ENCODE results near the gene RNF224. TPM values are rescaled to one million over a fixed set of nuclear protein-coding genes. Genes with fewer than 3 reads are reported as not detected.
A peak's percentile ranks its signal among the peaks of the same experiment; 100 is the strongest.

Gene RNF224
- total RNA-seq: not detected
- long read RNA-seq: 0 reads

DNA sequence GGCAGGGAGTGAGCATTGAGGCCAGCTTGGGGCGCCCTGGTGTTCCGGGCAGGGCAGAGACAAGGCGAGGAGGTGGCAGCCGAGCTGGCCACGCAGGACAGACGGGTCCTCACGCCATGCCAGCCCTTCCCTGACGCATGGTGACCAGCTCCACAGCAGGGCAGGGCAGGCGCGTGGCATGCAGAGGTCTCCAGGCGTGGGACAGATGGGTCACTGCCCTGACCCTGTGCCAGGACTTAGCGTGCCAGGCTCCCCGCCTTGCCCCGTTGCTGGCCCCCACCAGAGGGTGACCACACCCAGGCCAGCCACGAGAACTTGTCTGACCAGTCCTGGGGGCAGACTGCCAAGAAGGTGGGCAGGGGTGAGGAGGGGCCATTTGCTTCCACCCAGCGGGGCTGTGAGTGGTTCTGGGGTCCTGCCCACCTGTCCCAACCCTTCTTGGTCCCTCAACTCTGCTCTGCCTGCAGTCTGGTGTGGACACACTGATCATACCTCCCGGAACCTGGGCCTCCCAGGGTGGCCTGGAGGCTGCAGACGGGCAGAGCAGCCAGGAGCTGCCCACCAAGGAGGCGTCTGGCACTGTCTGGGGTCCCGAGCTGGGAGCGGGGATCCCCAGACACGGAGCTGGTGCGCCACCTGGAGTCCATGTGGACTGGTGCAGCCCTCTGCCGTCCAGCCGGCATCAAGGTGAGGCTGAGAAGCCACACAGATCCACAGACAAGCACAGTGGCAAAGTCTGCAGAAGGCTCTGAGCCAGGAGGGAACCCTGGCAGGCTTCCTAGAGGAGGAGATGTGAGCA is at the start of gene RNF224:
Gene RNF224, plus strand, starts transcription at position 449 of the 799 bp plus-strand sequence. CDS start 834 bp downstream, outside the sequence.
- DNase-seq: peak; percentile 70 to 87
- ATAC-seq: peak; percentile 53
- intact Hi-C loops (cut with DNase I, micrococcal nuclease): loop anchor here (5.0 to 10.0 kb wide), 2 partner anchors 52 to 105 kb away; partner anchors contain the start of genes LRRC26 (in 1 of the 2) and TMEM210 (in 1 of the 2)

DNA sequence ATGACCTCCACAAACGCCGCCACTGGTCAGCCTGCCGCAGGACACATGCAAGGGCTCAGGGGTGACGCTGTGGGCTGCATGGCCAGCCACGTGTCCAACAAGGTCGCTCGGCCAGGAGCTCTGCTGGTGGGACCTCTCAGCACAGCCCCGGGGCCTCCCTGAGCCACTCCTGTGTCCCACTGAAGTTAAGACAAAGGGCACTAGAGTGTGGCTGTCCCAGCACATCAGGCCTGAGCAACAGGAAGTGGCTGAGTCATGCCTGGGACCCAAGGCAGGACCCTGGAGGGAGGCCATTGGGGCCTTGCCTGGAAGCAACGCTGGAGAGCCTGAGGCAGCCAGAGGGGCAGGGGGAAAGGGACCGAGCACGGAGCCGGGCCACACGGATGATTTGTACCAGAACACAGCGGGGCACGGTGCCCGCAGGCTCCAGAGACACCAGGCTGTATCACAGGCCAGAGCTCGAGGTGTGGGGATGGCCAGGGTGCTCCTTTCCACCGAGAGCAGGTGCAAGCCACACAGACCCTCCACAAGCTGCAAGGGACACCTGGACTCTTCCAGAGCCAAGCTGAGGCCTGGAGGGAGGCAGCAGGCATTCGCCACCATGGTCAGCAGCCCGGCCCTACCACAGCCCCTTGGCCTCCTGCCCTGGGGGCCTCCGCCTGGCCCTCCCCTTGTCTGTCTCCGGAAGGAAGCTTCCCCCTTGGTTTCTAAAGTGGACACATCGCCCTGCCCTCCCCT is 48.9 kb upstream of the RNF224 start:
- intact Hi-C loops (cut with DNase I, micrococcal nuclease): loop anchor here in 1 of 2 donors (10.0 kb wide), 1 partner anchor 46 kb away; the partner anchor contains the start of genes CYSRT1, RNF208 and RNF224
- ATAC-seq: no peak
- no peak for DNase-seq

GRCh38 chr9:137178939-137179630 is 48.2 kb upstream of the RNF224 start:
- DNase-seq (no peak), ATAC-seq (no peak)
- intact Hi-C loops (cut with DNase I, micrococcal nuclease): loop anchor here in 1 of 2 donors (10.0 kb wide), 1 partner anchor 46 kb away; the partner anchor contains the start of genes CYSRT1, RNF208 and RNF224

GRCh38 chr9:137179761-137180160 is 47.5 kb upstream of the RNF224 start:
- intact Hi-C loops (cut with DNase I, micrococcal nuclease): loop anchor here in 1 of 2 donors (10.0 kb wide), 1 partner anchor 45 kb away; the partner anchor contains the start of genes CYSRT1, RNF208 and RNF224
- ATAC-seq: no peak
- no peak for DNase-seq

DNA sequence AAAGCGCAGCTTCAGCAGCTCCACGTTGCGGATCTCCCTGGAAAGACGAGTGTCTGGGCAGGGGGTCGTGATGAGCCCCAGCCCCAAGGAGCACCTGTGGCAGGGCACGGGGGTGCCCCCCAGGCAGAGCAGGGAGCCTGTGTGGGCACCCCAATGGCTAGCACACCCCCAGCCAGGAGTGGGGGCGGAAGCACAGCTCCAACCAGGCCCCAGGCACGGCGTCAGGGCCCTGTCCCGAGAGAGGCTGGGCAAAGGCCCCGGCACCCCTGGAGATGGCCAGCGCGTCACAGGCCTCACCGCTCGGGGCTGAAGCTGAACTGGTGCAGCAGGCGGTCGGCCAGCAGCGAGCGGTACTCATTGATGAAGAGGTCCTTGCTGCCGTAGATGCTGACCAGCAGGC is 46.8 kb upstream of the RNF224 start:
- intact Hi-C loops (cut with DNase I, micrococcal nuclease): no loop called here
- DNase-seq: no peak
- ATAC-seq: no peak

DNA sequence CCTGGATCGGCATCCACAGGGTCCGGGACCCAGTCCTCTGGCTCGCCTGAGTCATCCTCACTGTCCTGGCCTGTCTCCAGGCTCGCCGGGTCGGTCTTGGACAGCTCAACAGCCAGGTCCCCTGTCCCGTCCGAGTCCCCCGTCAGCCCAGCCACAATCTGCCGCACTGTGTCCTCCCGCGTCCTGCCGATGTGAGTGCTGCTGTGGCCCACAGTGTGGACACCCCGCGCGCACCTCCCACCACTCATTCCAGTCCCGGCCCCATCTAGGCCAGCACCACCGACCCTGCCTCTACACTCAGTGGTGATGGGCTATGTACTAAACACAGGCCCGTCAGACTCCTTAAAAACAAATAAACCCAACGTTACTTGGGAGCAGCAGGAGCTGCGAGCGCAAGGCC is 45.6 kb upstream of the RNF224 start:
- no peak for DNase-seq
- no peak for ATAC-seq
- intact Hi-C loops (cut with DNase I, micrococcal nuclease): no loop called here

DNA sequence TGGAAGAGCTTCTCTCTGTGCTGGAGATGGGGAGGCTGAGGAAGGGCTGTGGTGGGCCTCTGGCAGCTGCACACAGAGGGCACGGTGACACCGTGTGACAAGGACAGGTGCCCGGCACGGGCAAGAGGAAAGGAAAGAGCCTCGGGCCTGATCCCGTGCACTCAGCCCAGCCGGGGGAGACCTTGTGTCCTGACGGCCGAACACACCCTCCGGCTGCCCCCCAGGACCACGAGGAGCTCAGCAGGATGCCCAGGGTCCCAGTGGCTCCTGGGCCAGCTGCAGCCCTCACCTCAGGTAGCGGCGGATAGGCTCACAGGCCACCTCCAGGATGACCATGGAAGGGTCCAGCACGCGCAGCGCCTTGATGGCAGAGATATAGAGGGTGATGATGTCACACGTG is 44.5 kb upstream of the RNF224 start:
- intact Hi-C loops (cut with DNase I, micrococcal nuclease): no loop called here

GRCh38 chr9:137183980-137184595 is 43.2 kb upstream of the RNF224 start:
- intact Hi-C loops (cut with DNase I, micrococcal nuclease): no loop called here
- ATAC-seq: no peak
- no peak for DNase-seq

More for the DNA sequence above, 44.5 kb upstream of the RNF224 start:
- no peak for DNase-seq
- ATAC-seq: no peak

DNA sequence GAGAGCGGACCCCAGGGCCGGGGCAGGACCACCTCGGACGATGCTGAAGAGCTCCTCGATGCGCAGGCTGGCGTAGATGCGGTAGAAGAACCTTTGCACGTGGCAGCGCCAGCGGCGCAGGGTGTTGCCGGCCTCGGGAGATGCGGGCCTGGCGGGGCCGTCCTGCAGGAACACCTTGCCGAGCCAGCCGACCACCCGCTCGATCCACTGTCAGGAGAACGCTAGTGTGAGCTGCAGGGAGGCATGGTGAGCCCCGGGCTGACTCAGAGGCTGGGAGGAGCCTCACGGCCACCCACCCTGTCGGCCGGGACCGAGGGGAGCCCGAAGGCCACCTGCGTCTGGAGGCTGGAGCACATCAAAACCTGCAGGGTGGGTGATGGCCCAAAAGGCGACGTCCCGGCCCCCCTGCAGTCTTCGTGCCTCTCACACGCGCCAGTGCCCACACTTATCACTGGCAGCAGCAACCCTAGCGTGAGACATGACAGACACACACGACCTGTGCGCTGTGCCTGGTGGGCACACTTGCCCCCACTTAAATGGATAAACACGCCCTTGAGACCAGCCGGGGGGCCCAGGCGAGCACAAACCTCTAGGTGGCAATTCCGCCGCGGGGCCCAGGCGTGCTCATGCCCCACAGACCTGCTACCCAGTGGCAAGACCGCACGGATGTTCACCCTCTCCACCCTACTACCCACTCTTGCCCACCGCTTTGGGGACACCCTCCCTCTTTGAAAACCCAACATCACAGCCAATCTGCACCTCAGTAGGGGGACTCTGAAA is 42.2 kb upstream of the RNF224 start:
- DNase-seq (peak in 1 of 2 donors; percentile 6), ATAC-seq (no peak)
- intact Hi-C loops (cut with DNase I, micrococcal nuclease): no loop called here

DNA sequence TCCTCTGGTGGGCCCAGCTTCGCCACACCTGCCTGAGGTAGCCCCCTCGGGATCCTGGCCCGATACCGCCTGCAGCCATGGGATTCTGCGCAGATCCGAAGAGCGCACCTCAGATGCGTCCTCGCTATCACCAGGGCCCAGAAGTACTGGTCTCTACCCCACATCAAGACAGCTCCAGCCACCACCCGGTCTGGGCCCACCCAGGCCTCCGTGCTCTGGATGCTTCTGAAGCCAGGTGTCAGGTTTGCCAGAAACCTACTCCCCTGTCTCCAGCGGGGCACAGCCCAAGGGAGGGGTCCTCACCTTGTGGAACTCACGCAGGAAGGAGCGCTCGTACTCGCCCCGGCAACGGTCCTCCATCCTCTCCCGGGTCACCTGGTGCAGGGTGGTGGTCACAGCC is 41.4 kb upstream of the RNF224 start:
- peak in 1 of 2 donors; percentile 5 for DNase-seq
- no peak for ATAC-seq
- intact Hi-C loops (cut with DNase I, micrococcal nuclease): no loop called here

GRCh38 chr9:137186385-137186784 is 40.9 kb upstream of the RNF224 start:
- intact Hi-C loops (cut with DNase I, micrococcal nuclease): no loop called here
- ATAC-seq (peak; percentile 12), DNase-seq (peak in 1 of 2 donors; percentile 77)

DNA sequence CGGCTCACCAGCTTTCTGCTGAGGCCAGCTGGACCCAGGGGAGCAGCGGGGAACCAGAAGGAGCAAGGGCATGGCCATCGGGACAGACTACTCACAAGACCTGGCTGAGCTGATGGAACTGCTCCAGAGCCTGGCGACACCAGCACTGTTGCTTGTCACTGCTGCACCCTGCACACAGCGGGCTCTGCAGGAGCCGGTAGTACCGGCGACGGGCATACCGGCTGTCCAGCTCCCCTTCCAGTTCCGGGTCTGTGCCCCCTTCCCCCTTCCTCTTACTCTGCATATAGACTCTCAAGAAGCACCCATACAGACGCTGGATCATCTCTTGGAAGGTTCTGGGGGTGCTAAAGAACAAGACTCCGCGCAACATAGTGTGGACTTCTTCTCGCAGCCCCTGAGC is 39.9 kb upstream of the RNF224 start:
- intact Hi-C loops (cut with DNase I, micrococcal nuclease): no loop called here
- ATAC-seq (no peak), DNase-seq (no peak)

- intact Hi-C loops (cut with DNase I, micrococcal nuclease): no loop called here
- peak; percentile 2 for ATAC-seq
- DNase-seq: no peak
Measured at GRCh38 chr9:137188086-137188489, 39.2 kb upstream of the RNF224 start.

- DNase-seq (peak; percentile 91 to 95), ATAC-seq (peak; percentile 78)
- intact Hi-C loops (cut with DNase I, micrococcal nuclease): no loop called here
Measured at GRCh38 chr9:137188490-137189296, 38.6 kb upstream of the RNF224 start, which contains the start of the genes ANAPC2 and SSNA1. TSS of gene ANAPC2 (minus strand) at chr9:137188560. CDS start at chr9:137188532, 28 bp downstream. TSS of gene SSNA1 (plus strand) at chr9:137188676. CDS start at chr9:137188727, 51 bp downstream.

DNA sequence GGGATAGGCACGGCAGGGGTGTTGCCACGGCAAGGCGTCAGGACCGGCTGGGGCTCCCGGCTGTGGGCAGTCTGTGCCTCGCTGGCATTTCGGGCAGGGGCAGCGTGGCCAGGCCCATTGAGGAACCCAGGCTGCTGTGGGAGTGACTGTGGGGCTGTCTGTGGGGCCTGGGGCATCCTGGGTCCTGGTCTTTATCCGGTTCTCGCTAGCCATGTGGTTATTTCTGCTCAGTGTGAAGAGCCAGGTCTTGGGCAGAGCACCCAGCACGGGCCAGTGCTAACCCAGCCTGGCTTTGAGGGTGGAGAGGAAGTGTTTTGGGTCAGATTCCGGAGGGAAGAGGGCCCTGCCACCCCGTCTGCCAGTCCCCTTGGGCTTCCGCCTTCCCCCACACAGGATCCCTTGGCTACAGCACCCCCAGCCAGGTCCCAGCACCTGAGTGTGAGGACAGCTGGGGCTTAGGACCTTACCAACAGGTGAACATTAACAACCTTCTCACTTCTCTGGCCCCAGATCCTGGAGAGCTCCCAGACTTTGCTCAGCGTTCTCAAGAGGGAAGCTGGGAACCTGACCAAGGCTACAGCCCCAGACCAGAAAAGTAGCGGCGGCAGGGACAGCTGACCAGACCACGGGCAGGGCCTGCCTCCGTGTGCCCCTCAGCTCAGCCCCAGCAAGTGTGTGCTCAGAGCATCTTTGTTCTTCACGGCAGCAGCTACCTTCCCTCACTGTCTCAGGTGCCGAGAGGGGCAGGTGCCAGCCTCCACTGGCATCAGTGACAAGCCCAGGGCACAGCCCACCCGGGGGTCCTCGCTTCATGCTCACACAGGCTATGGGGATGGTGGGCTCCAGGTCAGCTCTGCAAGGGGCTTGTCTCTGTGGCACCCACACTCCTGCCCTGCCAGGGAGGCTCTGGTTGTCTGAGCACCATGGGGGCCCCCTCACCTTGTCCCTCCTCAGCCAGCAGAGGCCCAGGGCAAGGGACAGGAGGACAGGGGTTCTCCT is 37.7 kb upstream of the RNF224 start:
- peak in 1 of 2 donors; percentile 11 for DNase-seq
- peak; percentile 1 for ATAC-seq
- intact Hi-C loops (cut with DNase I, micrococcal nuclease): loop anchor here in 1 of 2 donors (5.0 kb wide), 1 partner anchor 47 kb away; no protein-coding TSS in a partner anchor
